DMS53 (cell line): ENCODE measurements around the gene LRRC17.
A peak's percentile ranks its signal among the peaks of the same experiment; 100 is the strongest.
"Not testable (repeated sequence)": the region's sequence is repeated elsewhere in the genome, so short reads cannot be mapped to it uniquely, and the experiment has no call there.

Experiments used
- DNase-seq: peaks from one replicate; lab custom pipeline; 2025; lab: John Stamatoyannopoulos, UW

Gene LRRC17

DNA sequence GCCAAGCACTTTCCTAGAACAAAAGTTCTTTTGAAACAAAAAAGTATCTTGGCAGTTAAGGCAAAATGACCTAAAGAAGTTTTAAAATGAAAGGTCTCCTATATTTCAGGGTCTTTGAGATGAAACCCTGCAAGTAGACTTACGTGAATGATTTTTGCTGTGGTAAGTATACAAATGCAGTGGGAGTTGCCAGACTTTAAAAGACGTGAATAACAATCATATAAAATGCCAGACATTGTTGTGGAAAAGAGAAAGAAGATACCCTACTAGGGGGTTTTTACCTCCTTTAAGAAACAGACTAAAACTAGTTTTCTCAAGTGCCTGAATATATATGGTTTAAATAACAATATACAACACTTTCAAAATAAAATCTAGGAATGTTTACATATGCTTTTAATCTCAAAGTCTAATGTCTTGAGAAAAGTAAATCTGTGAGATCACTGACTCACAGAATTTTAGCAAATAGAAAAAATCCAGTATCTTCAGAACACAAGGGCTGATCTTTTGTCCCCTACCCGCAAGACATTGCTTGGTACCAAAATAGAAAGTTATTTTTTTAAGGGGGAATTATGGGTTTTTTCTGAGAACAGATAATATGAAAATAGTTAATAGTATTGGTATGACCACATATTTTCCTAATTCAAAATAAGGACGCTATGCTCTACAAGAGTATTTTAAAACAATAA is 29.5 kb downstream of the LRRC17 start:
- no peak for DNase-seq

DNA sequence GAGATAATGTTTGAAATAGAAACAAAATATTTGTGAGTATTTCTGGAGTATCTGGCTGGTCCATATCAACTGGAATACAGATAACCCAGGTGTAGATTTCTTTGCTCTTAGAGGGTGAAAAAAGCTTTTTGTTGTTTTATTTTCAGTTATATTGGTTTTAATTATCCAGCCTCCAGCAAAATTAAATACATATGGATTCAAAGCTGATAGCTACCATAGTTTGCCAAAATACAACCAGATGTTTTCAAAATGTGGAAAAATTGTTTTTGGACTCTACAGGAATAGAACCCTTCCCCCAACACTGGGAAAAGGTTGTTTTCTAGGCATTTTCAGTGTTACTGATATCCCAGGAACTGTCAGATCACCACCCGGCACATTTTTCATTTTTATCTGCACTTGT is 30.1 kb downstream of the LRRC17 start:
- no peak for DNase-seq

DNA sequence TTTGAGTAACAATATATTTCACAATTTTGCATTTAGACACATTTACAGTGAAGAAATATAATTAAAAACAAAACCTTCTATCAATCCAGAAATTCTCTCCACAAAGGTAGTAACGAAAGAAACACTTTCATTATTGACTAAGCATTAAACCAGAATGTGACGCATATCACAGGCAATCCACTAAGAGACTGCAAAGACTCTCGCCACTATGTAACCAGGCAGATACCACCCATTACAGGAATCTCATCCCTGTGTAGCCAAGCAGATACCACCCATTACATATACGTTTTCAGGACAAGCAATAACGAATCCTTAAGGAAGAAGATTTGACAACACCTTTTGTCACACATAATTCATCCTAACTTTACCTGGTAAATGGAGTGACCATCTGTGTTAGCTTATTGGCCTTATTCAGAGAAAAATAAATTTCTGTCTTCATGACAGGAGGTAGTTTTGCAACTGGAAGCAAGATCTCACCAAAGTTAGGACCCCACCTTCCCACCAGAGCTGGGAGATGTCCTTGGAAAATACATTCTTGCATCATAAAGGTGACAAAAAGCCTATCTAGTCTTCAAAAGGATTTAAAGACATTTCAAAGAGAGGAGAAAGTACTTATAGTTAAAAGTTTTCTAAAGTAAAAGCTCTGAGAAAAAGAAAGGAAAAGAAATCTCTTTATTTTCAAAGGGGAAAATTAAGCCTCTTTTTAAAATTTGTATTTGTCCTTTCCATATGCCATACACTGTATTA is 30.8 kb downstream of the LRRC17 start:
- no peak for DNase-seq

DNA sequence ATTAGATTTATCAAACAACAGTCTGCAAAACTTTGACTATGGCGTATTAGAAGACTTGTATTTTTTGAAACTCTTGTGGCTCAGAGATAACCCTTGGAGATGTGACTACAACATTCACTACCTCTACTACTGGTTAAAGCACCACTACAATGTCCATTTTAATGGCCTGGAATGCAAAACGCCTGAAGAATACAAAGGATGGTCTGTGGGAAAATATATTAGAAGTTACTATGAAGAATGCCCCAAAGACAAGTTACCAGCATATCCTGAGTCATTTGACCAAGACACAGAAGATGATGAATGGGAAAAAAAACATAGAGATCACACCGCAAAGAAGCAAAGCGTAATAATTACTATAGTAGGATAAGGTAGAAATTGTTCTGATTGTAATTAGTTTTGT is 31.4 kb downstream of the LRRC17 start:
- no peak for DNase-seq

DNA sequence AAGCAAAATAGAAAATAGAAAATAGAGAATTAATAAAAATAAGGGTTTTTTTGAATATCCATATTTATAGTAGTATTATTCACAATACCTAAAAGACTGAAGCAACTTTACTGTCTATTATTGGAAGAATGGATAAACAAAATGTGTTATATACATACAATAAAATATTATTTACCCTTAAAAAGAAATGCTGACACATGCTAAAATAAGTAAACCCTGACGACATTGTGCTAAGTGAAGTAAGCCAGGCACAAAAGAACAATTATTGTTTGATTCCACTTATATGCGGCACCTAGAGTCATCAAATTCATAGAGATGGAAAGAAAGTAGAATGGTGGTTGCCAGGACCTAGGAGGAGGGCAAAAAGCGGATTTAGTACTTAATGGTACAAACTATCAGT is 39.0 kb downstream of the LRRC17 start:
- DNase-seq = no peak

DNA sequence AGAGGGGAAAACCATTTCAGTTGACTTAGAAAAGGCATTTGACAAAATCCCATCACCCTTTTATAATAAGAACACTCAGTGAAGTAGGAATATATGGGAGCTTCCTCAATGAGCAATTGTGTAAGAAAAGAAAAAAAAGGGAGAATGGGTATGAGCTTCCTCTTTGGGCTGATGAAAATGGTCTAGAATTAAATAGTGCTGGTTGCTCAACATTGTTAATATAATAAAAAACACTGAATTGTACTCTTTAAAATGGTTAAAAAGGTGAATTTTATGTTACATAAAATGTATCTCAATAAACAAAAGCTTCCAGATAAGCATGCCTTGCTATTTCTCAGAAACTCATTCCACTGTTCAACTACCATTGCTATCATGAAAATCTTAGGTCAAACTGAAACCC is 40.6 kb downstream of the LRRC17 start:
- DNase-seq = no peak

DNA sequence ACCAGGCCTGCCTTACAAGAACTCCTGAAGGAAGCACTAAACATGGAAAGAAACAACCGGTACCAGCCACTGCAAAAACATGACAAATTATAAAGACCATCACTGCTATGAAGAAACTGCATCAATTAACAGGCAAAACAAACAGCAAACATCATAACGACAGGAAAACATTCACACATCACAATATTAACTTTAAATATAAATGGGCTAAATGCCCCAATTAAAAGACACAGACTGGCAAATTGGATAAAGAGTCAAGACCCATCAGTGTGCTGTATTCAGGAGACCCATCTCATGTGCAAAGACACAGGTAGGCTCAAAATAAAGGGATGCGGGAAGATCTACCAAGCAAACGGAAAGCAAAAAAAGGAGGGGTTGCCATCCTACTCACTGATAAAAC is 41.6 kb downstream of the LRRC17 start:
- not testable (repeated sequence) for DNase-seq

DNA sequence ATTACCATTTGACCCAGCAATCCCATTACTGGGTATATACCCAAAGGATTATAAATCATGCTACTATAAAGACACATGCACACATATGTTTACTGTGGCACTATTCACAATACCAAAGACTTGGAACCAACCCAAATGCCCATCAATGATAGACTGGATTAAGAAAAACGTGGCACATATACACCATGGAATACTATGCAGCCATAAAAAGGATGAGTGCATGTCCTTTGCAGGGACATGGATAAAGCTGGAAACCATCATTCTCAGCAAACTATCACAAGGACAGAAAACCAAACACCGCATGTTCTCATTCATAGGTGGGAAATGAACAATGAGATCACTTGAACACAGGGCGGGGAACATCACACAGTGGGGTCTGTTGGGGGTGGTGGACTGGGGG is 45.2 kb downstream of the LRRC17 start:
- DNase-seq = not testable (repeated sequence)

DNA sequence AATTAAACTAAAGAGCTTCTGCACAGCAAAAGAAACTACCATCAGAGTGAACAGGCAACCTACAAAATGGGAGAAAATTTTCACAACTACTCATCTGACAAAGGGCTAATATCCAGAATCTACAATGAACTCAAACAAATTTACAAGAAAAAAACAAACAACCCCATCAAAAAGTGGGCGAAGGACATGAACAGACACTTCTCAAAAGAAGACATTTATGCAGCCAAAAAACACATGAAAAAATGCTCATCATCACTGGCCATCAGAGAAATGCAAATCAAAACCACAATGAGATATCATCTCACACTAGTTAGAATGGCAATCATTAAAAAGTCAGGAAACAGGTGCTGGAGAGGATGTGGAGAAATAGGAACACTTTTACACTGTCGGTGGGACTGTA is 49.2 kb downstream of the LRRC17 start:
- not testable (repeated sequence) for DNase-seq

DNA sequence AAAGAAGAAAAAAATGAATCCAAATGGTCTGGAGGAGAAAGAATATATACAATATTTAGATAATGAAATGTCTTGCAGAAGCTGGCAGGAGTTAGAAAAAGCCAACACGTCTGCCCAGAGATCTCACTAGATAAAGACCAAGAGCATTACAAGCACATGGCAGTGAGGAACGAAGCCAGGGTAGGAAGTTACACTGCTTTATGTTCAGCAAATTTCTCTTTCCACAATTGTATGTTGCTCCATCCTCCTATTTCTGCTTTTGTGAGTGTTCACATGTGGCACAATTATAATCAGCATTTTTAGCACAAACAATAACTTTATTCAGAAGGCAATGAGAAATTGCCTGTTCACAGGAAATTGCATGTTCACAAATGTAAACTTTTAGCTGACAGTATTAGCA is 53.7 kb downstream of the LRRC17 start:
- DNase-seq = no peak

DNA sequence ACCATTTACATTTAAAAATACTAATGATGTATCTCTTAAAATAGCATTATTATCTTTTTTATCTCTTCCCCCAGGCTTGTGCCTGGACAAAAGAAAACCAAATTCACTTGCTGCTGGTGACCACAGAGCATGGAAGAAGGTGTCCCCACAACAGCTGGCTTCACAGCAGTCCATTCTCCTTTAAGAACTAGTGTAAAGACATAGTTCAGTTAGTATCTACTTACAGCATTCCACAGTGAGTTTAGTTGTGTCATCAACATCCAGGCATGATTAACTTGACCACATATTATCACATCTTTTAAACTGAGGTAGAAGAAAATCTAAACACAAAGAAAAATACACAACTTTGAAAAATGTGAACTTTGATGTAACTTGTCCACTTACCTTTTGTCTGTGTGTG is 55.0 kb downstream of the LRRC17 start:
- DNase-seq = no peak

DNA sequence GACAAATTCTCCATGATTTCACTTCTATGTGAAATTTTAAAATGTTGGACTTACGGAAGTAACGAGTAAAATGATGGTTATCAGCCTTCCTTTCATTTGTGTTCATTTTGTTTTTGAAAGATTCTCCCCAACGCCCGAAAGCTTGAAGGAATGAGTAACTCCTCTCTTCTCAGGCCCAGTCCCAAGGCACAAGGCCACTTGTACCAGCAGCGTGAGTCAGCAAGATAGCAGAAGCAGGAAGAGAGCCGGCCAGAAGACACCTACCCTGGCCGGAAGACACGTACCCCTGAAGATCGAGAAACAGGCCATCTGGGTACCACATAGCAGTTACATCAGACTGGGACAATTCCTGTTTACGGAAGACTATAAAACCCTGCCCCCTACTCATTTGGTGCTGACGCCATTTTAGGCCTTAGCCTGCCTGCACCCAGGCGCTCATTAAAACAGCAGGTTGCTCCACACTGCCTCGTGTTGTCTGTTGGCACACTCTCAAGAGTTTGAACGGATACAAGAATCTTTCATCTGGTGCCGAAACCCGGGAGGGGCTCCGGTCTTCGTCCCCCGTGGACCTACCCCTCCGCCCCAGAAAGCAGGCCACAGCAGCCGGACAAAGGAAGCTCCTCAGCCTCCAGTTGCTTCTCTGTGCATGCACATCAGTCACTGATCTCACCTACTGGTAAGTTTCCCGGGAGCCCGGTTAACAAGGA is 60.4 kb downstream of the LRRC17 start:
- DNase-seq = no peak

DNA sequence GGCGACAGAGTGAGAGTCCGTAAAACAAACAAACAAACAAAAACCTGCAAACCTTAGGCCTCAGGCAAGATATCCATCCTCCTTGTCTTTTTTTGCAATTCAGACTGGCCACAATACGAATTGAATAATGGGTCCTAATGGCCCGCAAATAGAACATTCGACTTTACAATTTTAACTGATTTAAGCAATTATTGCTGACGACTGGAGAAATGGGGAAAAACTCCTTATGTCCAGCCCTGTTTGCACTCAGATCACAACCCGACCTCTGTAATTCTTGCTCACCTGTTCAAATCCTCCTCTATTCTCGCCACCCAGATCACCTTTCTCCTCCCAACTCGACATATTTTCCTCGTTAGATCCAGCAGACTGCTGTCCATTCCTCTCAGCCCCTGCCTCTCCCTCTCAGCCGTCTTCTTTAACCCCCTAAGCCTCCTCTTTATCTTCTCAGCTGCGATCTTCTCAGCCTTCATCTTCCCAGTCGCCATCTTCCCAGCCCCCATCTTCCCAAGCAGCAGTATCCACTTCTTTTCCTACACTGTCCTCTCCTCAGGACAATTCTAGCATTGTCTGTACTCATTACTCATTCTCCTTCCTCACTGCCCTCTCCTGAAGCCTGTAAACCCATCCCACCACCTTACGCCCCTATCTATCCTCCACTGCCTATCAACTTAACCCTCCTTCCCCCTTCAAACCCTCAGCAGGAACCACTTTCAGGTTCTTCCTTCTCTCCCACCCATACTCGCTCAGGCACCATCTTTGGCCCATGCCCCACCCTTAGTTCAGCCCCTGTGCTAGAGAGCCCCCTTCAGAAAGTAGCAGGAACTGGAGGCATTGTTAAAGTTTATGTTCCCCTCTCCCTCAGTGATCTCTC is 61.8 kb downstream of the LRRC17 start:
- DNase-seq = no peak

DNA sequence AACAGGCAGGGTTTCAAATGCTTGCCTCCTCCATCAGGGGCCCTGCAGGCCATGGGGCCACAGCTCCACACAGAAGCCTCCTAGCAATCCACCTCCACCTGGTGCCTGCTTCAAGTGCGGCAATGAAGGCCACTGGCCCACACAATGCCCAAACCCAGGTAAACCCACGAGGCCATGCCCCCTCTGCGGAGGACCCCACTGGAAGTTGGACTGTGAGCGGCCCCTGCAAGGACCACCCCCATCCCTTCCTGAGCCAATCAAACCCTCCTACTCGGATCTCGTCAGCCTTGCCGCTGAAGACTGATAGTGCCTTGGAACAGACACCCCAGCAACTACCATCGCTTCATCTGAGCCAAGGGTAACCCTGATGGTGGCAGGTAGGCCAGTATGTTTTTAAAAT is 63.1 kb downstream of the LRRC17 start:
- no peak for DNase-seq

DNA sequence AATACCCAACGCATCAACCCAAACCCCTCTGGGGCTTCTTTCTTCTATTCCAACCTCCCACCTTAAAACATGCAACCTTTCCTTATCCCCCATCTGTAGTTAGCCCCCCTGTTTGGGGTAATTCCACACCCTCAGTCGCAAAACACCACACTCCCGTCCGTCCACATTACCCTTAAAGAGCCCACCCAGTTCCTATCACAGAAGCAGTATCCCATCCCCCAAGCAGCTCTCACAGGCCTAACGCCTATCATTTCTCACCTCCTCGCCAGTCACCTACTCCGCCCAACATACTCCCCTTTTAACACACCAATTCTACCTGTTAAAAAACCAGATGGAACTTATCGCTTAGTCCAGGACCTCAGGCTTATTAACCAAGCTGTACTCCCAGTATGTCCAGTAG is 63.7 kb downstream of the LRRC17 start:
- no peak for DNase-seq

DNA sequence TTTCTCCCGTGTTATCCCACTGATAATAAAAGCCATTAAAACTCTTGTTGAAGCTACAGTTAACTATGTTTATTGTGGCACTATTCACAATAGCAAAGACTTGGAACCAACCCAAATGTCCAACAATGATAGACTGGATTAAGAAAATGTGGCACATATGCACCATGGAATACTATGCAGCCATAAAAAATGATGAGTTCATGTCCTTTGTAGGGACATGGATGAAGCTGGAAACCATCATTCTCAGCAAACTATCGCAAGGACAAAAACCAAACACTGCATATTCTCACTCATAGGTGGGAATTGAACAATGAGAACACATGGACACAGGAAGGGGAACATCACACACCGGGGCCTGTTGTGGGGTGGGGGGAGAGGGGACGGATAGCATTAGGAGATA is 64.8 kb downstream of the LRRC17 start:
- not testable (repeated sequence) for DNase-seq

DNA sequence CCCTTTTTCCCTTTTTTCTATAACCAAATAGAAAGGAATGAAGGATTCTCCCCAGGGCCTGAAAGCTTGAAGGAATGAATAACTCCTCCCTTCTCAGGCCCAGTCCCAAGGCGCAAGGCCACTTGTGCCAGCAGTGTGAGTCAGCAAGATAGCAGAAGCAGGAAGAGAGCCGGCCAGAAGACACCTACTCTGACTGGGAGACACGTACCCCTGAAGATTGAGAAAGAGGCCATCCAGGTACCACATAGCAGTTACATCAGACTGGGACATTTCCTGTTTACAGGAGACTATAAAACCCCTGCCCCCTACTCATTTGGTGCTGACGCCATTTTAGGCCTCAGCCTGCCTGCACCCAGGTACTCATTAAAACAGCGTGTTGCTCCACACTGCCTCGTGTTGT is 65.5 kb downstream of the LRRC17 start:
- peak; percentile 17 for DNase-seq

DNA sequence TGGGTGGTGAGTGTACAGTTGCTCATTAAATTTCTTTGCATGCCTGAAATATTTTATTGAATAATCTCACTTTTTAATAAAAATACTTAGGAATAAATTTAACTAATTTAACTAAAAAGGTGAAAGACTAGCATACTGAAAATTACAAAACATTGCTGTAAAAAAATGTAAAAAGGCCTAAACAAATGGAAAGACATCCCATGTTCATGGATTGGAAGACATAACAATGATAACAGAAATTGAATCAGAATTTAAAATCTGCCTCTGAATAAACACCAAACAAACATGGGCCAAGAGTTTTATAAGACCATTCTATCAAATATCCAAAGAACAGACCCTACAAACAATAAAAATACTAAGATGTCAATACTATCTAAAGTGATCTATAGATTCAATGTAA is 66.9 kb downstream of the LRRC17 start:
- no peak for DNase-seq

DNA sequence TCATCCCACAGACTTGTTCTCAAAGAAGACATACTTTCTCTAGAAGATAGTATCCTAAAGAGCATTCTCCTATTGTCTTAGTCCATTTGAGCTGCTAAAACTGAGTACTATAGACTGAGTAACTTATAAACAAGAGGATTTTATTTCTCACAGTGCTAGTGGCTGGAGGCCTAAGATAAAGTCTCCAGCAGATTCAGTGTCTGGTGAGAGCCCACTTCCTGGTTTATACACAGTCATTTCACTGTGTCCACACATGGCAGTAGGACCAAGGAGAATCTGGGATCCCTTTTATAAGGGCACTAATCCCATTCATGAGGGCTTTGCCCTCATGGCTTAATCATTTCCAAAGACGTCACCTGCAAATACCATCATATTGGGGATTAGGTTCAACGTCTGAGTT is 68.7 kb downstream of the LRRC17 start:
- peak; percentile 15 for DNase-seq

DNA sequence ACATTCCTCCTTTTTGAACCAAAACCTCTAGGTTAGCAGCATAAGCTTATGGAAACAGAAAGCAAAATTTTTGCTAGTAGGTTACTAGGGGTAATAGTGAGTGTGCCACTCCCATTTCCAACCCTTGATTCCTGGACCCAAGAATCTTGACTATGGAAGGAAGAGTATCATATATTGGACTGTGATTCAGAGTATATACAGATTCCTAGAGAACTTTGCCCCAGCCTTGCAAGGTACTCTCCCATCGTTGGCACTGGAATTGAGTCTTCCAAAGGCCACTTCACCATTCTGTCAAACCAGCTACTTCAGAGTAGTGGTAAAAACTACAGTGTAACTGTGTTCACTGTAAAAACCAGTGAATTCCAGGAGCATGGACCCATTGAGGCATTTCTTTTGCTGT is 69.4 kb downstream of the LRRC17 start:
- DNase-seq = no peak

DNA sequence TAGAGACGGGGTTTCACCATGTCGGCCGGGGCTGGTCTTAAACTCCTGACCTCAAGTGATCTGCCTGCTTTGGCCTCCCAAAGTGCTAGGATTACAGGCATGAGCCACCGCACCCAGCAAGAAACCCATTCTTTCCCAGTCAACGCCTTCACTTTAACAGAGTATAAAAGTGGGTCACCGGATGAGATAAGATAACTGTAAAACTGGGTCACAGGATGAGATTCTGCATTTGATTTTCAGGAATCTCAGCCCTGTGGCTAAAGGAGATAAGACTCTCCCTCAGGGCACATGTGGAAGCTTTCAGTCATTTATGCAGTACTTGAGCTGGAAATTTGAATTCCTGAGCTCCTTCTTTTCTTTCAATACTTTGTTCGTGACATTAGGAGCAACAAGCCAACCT is 70.8 kb downstream of the LRRC17 start:
- no peak for DNase-seq

DNA sequence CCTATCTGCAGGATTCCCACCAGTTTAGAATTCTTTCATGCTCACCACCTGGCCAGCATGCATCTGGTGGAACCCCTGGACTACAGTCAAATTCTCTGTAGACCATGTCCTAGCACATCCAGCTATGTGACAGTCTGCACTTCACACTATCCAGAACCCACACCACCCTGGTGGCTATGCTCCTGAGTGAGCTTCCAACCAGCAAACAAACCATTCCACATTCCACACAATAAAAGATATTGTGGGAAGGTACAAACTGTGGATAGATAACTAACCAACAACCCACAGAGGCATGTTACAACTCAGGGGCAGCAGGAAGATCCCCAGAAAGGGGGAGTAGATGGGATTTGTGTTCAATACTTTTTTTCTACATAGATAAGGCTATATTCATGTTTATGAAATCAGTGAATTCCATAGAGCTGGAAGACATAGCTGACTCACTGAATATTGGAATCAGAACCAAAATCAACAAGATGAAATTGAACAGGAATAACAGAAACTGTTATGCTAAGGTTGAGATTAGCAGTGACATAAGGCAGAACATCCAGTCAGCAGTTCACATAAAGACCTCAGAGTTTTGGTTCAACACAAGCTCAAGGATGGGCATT is 72.5 kb downstream of the LRRC17 start:
- no peak for DNase-seq
